Right atrium auricular region (tissue), 2 donors: ENCODE data around the gene OR2C1. TPM values are rescaled to one million over a fixed set of nuclear protein-coding genes. Genes with fewer than 3 reads are reported as not detected.

Source experiments
- DNase-seq: peaks from one replicate; pipeline ENCODE4 v3.0.0-alpha.2; 2019; ENCODE audit warnings: low spot score
- H3K27ac ChIP-seq, 2 donors: fragments of 200-600 bp; sonication (generic); 1 replicate in 1 of 2; 2 replicates in 1 of 2; pipeline ENCODE4 v1.5.1; 2016 to 2019
- H3K27me3 ChIP-seq, 2 donors: fragments of 200-600 bp; sonication (generic); one replicate each; pipeline versions ENCODE4 v1.5.1 to v1.6.0; 2017 to 2019
- H3K36me3 ChIP-seq: fragments of 200-600 bp; sonication (generic); one replicate; pipeline ENCODE4 v1.5.1; 2016
- H3K4me1 ChIP-seq, 2 donors: fragments of 200-600 bp; sonication (generic); one replicate each; pipeline versions ENCODE4 v1.5.1 to v1.6.0; 2017 to 2019
- H3K4me3 ChIP-seq, 2 donors: fragments of 200-600 bp; sonication (generic); 1 replicate in 1 of 2; 2 replicates in 1 of 2; pipeline ENCODE4 v1.5.1; 2017 to 2019; ENCODE audit warnings: mild to moderate bottlenecking in 1 of 2, moderate library complexity in 1 of 2
- H3K9me3 ChIP-seq, 2 donors: fragments of 200-600 bp; sonication (generic); one replicate each; pipeline ENCODE4 v1.5.1; 2019
- CTCF ChIP-seq, 2 donors: fragments of 200-600 bp; sonication (generic); IDR thresholded peaks; one replicate each; pipeline ENCODE4 v1.5.1; 2019; ENCODE audit warnings: antibody characterized with exemption in 2 of 2
- total RNA-seq, 2 donors: library from RNA; depleted of rRNA; stranded (reverse); fragments of >200 nt; gene quantifications; one replicate each; pipeline ENCODE4 v1.1.0, GENCODE V29; 2016

Gene OR2C1
- total RNA-seq, 2 donors from 2014 or later: 0.56 TPM; not detected in 1

DNA sequence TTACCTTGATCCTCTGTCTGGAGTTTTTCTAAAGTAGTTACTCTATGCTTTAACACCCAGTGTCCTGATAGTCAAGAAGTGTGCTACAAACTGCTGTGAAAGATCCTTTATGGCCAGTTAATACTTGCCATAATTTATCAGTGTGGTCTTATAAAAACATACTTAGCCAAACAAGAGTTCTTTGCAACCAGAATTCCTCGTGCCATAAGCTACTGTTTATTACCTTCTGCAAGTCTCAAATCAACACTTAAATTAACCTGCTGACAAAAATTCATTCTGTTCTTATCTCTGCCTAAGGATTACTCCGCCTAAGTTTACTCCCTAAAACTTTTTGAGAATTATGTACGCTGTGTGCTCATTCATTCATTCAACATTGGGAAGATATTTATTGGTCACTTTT, 27.6 kb upstream of the OR2C1 start:
- TF ChIP-seq CTCF (IDR thresholded peaks at IDR 0.05): no peak
- no peak for DNase-seq
- Histone ChIP-seq H3K4me3 (no peak overlapping the region), H3K9me3 (peaks cover 0 to 13% of the 10 kb centered on the region in 2 donors), H3K27ac (no peak overlapping the region), H3K36me3 (no peaks in the 10 kb centered on the region), H3K4me1 (no peaks in the 10 kb centered on the region), H3K27me3 (no peaks in the 10 kb centered on the region)

GRCh38 chr16:3328643-3329042, 27.0 kb upstream of the OR2C1 start:
- H3K36me3 ChIP-seq: no peaks in the 10 kb centered on the region
- no peak for DNase-seq
- H3K4me3 ChIP-seq: no peak overlapping the region
- H3K4me1 ChIP-seq: no peaks in the 10 kb centered on the region
- no peak for TF ChIP-seq CTCF (IDR thresholded peaks at IDR 0.05)
- peaks cover 0 to 7% of the 10 kb centered on the region in 2 donors for H3K9me3 ChIP-seq
- H3K27ac ChIP-seq: no peak overlapping the region
- no peaks in the 10 kb centered on the region for H3K27me3 ChIP-seq

DNA sequence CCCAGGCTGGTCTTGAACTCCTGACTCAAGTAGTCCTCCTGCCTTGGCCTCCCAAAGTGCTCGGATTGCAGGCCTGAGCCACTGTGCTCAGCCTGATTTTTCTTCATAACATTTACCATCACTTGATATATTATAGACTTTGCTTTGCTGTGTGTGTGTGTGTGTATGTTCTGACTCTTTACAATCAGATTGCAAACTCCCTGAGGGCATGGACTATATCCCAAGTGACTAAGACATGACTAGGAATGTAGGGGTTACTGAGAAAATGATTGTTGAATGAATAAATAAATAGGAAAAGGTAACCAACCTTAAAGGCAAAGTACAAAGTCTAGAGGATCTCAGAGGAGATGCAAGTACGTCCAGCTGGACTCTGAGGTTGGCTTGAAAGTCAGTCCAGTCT, 9.6 kb upstream of the OR2C1 start:
- no peak for TF ChIP-seq CTCF (IDR thresholded peaks at IDR 0.05)
- no peaks in the 10 kb centered on the region for H3K27me3 ChIP-seq
- H3K4me1 ChIP-seq: peaks cover 0 to 10% of the 10 kb centered on the region in 2 donors
- no peak for DNase-seq
- no peak overlapping the region for H3K27ac ChIP-seq
- no peaks in the 10 kb centered on the region for H3K9me3 ChIP-seq
- no peak overlapping the region for H3K4me3 ChIP-seq
- H3K36me3 ChIP-seq: no peaks in the 10 kb centered on the region

- no peak for DNase-seq
- no peaks in the 10 kb centered on the region for H3K9me3 ChIP-seq
- no peak overlapping the region for H3K4me3 ChIP-seq
- no peak overlapping the region for H3K27ac ChIP-seq
- H3K4me1 ChIP-seq: peaks cover 0 to 10% of the 10 kb centered on the region in 2 donors
- no peak for TF ChIP-seq CTCF (IDR thresholded peaks at IDR 0.05)
- no peaks in the 10 kb centered on the region for H3K27me3 ChIP-seq
- H3K36me3 ChIP-seq: no peaks in the 10 kb centered on the region
Measured at GRCh38 chr16:3347586-3347985, 8.1 kb upstream of the OR2C1 start.

- DNase-seq: no peak
- no peaks in the 10 kb centered on the region for H3K36me3 ChIP-seq
- no peak overlapping the region for H3K4me3 ChIP-seq
- H3K27ac ChIP-seq: no peak overlapping the region
- no peaks in the 10 kb centered on the region for H3K27me3 ChIP-seq
- no peaks in the 10 kb centered on the region for H3K9me3 ChIP-seq
- TF ChIP-seq CTCF (IDR thresholded peaks at IDR 0.05): no peak
- H3K4me1 ChIP-seq: peaks cover 0 to 10% of the 10 kb centered on the region in 2 donors
Measured at GRCh38 chr16:3348547-3349167, 7.0 kb upstream of the OR2C1 start.

DNA sequence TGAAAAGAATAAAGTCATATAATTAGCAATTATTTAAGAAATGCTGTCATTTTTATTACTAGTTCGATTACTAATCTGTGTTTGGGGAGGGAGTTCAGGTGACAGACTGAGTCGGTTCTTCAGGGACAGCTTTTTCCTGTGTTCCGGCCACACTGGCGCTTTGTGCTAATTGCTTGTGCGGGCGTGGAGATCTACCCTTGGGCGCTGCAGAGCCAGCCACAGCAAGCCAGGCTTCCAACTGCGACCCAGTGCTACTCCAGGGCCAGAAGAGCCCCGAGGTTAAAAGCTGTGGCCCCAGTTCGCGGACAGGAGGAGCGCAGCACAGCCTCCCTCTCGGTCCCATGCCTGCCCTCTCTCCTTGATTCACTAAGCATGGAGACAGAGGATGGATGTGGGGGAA, 6.5 kb upstream of the OR2C1 start:
- no peak overlapping the region for H3K4me3 ChIP-seq

More for the DNA sequence above, 6.5 kb upstream of the OR2C1 start:
- TF ChIP-seq CTCF (IDR thresholded peaks at IDR 0.05): no peak
- Histone ChIP-seq H3K4me1 (peaks cover 0 to 10% of the 10 kb centered on the region in 2 donors), H3K27me3 (no peaks in the 10 kb centered on the region), H3K9me3 (no peaks in the 10 kb centered on the region), H3K27ac (no peak overlapping the region), H3K36me3 (no peaks in the 10 kb centered on the region)
- no peak for DNase-seq
